Mesodermal cell (in vitro differentiated cells): ENCODE measurements around the gene EXOC3L1.

Source experiments
- H3K27ac ChIP-seq: 2 replicates; pipeline ENCODE4 v1.7.0; 2013; ENCODE audit warnings: mild to moderate bottlenecking, low read depth, low read length, moderate library complexity; ENCODE audit not compliant: severe bottlenecking
- H3K36me3 ChIP-seq: 2 replicates; pipeline ENCODE4 v1.7.1; 2013; ENCODE audit warnings: mild to moderate bottlenecking, low read length, moderate library complexity; ENCODE audit not compliant: control insufficient read depth, insufficient read depth
- H3K4me1 ChIP-seq: one replicate; pipeline ENCODE4 v1.7.1; 2013; ENCODE audit warnings: mild to moderate bottlenecking, low read length; ENCODE audit not compliant: insufficient read depth, control insufficient read depth, poor library complexity, severe bottlenecking
- H3K4me3 ChIP-seq: 2 replicates; pipeline ENCODE4 v1.7.0; 2013; ENCODE audit warnings: low read length, control low read depth, mild to moderate bottlenecking; ENCODE audit not compliant: insufficient read depth, poor library complexity, severe bottlenecking; ENCODE audit errors: extremely low read depth
- H3K9me3 ChIP-seq: 2 replicates; pipeline ENCODE4 v1.7.1; 2013; ENCODE audit warnings: mild to moderate bottlenecking, low read length, moderate library complexity; ENCODE audit not compliant: control insufficient read depth
- WGBS, 2 experiments: methylation state at CpG; one replicate each; pipeline ENCODE4 v1.1.5; 2013; ENCODE audit warnings: missing lambda C conversion rate in 2 of 2; ENCODE audit not compliant: insufficient coverage in 2 of 2; 5-methylcytosine and 5-hydroxymethylcytosine counted together

EXOC3L1 gene

DNA sequence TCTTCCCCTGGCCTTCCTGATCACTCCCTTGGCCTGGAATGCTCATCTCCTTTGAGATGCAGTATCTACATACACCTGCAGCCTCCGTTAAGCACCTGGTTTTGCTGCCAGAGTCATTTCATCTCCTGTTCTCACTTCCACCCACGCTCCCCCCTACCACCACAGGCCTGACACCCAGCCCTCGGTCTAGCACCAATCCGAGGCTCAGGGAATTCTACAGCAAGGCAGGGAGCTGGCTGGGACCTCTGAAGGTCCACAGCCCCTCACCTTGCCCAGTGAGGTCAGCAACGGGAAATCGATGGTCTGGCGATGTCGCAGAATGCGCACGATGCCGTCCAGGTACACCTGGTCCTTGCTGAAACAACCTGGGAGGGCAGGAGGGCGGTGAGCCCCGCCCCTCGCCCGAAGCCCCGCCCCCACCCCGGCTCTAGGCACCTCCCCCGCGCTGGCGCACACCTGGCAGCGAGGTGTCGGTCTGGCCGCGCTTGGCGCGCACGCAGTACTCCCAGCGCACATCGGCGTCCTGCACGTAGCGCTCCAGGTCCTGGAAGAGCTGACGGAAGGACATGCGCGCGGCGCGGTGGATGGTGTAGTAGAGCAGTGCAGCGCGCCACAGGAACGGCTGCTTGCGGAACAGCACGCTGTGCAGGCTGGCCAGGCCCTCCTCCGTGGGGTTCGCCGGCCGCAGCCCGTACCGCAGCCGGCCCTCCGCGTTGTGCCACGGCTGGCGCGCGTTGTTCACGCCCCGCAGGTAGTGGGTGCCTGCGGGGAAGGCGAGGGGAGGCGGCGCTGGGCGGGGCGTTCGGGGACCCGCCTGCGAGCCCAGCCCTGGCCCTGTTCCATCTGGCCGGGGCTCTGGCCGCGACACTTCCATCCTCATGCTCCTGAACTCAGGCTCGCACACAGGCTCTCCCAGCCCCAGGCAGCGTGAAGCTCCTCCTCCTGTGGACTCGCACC, 11.9 kb downstream of the EXOC3L1 start:
- Histone ChIP-seq H3K36me3 (peaks cover 31% of the 10 kb centered on the region), H3K9me3 (no peaks in the 10 kb centered on the region), H3K4me1 (peaks cover 10% of the 10 kb centered on the region), H3K4me3 (peak overlapping the region; percentile 18), H3K27ac (no peak overlapping the region)
- WGBS, 2 experiments: 7 to 14% methylated on average over 58 to 60 of the region's 73 CpGs

DNA sequence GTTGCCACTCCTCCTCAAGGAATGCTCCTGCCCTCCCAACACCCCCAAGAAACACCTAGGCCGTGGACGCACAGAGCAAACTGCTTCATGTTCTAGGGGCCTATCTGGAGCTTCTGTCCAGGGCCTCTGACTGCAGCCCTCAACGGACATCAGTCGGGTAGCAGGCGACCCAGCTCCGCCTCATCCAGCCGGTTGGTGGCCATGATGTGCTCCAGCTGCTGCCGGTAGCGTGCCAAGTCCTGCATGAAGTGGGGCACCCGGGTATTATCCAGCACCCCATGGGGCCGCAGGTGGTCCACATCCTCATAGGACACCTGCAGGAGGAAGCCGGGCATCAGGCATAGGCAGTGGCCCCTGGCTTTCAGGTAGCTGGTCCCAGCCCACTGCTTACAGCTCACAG, 13.3 kb downstream of the EXOC3L1 start:
- no peak overlapping the region for H3K4me3 ChIP-seq
- H3K9me3 ChIP-seq: no peaks in the 10 kb centered on the region
- H3K36me3 ChIP-seq: peaks cover 31% of the 10 kb centered on the region
- H3K27ac ChIP-seq: no peak overlapping the region
- H3K4me1 ChIP-seq: peaks cover 10% of the 10 kb centered on the region
- 95 to 96% methylated on average over 12 of the region's 12 CpGs for WGBS, 2 experiments

DNA sequence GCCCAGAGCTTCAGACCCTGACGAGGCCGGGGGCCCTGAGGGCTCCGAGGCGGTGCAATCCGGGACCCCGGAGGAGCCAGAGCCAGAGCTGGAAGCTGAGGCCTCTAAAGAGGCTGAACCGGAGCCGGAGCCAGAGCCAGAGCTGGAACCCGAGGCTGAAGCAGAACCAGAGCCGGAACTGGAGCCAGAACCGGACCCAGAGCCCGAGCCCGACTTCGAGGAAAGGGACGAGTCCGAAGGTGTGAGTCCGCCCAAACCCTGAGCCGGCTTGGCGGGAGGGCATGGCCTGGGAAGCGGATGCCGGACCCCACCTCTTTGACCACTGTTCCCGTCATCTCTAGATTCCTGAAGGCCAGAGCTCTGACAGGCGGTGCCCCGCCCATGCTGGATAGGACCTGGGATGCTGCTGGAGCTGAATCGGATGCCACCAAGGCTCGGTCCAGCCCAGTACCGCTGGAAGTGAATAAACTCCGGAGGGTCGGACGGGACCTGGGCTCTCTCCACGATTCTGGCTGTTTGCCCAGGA, 15.2 kb downstream of the EXOC3L1 start:
- H3K9me3 ChIP-seq: no peaks in the 10 kb centered on the region
- H3K27ac ChIP-seq: no peak overlapping the region
- 76 to 79% methylated on average over 22 to 31 of the region's 31 CpGs for WGBS, 2 experiments
- H3K4me3 ChIP-seq: peak overlapping the region; percentile 29
- peaks cover 18% of the 10 kb centered on the region for H3K36me3 ChIP-seq
- H3K4me1 ChIP-seq: peaks cover 17% of the 10 kb centered on the region

DNA sequence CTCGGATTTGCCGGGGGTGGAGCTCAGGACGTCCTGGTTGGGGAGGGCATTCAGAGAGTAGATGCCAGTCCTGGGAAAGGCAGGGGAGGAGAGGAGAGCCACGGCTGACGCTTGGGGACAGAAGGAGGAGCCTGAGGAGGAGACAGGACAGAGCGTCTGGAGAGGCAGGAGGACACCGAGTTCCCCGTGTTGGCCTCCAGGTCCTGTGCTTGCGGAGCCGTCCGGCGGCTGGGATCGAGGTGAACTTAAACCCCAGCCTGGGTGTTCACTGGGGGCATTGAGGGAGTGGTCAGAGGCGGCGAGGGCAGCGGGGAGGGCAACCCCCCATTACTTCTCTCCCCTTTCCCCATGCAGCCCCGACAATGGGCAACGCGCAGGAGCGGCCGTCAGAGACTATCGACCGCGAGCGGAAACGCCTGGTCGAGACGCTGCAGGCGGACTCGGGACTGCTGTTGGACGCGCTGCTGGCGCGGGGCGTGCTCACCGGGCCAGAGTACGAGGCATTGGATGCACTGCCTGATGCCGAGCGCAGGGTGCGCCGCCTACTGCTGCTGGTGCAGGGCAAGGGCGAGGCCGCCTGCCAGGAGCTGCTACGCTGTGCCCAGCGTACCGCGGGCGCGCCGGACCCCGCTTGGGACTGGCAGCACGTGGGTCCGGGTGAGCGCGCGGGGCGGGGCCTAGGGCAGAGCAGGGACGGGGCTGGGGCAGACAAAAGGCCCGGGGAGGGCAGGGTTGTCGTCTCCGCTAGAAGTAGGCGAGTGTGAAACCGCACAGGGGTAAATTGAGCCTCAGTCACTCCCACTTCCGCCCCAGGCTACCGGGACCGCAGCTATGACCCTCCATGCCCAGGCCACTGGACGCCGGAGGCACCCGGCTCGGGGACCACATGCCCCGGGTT, 15.9 kb downstream of the EXOC3L1 start:
- H3K4me1 ChIP-seq: peaks cover 20% of the 10 kb centered on the region
- no peak overlapping the region for H3K27ac ChIP-seq
- H3K4me3 ChIP-seq: peak overlapping the region; percentile 29
- H3K36me3 ChIP-seq: peaks cover 12% of the 10 kb centered on the region
- H3K9me3 ChIP-seq: no peaks in the 10 kb centered on the region
- 3 to 4% methylated on average over 59 to 61 of the region's 71 CpGs for WGBS, 2 experiments

DNA sequence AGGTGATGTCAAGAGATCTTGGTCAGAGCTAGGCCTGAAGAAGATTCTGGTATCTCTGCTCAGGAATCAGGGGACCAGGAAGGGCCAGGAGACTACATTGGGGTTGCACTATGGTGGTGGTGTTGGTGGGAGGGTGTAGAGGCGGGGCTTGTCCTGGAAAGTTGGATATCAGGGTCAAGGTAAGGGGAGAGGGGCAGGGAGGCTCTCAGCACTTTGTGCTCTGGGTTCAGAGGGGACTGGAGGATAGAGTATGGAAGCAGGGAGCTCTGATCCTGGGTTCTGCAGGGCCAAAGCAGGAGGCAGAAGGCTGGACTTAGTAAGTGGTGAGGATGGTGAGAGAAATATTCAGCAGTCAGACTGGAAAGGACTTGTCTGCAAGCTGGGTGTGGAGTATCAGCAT, 16.6 kb downstream of the EXOC3L1 start:
- Histone ChIP-seq H3K36me3 (peaks cover 12% of the 10 kb centered on the region), H3K4me3 (peak overlapping the region; percentile 29), H3K9me3 (no peaks in the 10 kb centered on the region), H3K27ac (no peak overlapping the region), H3K4me1 (peaks cover 20% of the 10 kb centered on the region)
- 60 to 89% methylated on average over 1 of the region's 1 CpG for WGBS, 2 experiments

DNA sequence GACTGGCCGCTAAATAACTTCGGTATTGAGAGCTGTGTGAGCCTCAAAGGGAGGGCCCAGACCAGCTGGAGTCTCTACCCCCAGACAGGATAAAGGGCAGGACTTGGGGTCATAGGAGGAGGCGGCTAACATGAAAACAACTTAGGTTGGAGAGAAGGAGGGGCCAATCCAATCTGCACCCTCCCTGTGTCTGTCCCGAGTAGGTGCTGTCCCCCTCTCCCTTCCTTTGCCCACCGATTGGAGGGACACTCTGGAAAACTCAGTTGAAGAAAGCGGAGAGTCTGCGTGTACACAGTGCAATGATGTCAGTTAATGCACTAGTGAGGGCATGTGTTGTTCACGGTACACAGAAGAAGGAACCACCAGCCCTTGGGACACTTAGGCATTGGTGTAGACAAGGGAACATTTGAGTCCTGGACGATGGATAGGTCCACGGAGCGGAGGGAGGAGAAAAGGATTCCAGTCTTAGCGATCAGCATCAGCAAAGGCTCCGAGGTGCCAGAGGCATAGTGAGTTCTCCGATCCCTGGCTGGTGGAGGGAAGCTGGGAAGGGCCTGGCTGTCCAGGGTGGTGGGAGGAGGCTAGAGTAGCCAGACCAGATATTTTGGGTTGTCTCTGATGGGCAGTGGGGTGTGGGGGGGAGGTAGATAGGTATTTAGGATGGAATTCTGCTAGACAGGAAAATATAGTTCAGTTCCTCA, 18.8 kb downstream of the EXOC3L1 start:
- 48 to 51% methylated on average over 12 to 14 of the region's 14 CpGs for WGBS, 2 experiments
- H3K27ac ChIP-seq: peak overlapping the region; percentile 84

DNA sequence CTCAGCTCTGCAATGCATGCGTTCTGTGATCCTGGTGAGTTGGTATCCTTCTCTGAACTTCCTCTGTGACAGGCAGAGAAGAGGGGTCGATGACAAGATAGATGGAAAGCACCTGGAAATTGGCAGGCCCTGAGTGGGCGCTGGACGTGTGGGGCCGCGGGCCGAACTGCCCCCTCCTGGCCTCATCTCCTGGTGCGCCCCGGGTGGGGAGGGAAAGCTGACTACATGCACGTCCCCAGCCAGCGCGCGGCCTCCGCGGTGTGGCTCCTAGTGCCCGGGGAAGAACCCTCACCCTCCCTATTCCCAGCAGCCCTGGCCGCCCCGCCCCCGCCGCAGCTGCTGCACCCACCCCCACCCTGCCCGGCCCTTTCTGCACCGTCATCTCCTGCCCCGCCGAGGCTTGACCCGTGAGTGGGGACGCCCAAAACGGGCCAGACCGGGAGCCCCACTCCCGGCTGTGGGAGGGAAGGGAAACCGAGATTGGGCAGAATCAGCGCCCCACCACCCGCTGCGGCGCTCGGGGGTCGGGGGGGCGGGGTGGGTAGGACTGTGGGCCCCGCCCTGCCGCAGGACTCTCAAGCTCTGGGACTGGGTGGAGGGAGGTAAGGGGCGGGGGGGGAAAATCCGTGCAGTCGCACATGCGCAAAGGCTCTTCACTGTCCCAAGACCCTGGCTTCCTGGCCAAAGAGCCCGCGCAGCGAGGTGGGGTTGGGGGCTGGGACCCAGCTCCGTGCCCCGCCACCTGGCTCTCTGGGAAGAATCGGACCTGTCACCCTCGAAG, 19.6 kb downstream of the EXOC3L1 start, which contains the start of gene NOL3:
Gene NOL3, plus strand, starts transcription at position 371 of the 781 bp plus-strand sequence.
- peak within 1 kb of the TSS; percentile 84 for H3K27ac ChIP-seq
- H3K4me1 ChIP-seq: peaks cover 23% of the 10 kb centered on the region

More for the DNA sequence above, 18.8 kb downstream of the EXOC3L1 start:
- H3K4me1 ChIP-seq: peaks cover 20% of the 10 kb centered on the region
- H3K4me3 ChIP-seq: peak overlapping the region; percentile 41
- no peaks in the 10 kb centered on the region for H3K9me3 ChIP-seq
- H3K36me3 ChIP-seq: peaks cover 8% of the 10 kb centered on the region

DNA sequence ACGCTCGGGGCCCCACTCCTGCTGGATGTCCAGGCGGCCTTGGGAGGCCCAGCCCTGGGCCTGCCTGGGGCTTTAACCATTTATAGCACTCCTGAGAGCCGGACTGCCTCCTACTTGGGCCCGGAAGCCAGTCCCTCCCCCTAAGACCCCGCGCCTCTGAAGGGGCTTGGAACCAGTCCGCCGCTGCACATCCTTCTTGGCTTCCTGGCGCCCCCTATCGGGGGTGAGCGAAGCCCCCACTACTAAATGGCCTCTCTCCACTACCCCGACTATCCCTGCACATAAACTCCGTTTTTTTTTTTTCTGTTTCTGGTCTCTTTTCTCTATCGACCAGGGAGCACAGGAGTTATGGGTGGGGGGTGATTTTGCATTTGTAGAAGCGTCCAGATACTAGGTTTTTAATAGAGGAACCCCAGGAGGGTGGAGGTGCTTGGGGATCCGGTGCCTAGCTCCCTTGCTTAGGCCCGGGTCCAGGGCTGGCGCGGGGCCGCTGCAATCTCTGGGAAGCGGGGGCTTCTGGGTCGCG, 20.2 kb downstream of the EXOC3L1 start:
- peak overlapping the region; percentile 41 for H3K4me3 ChIP-seq
- WGBS, 2 experiments: 4 to 7% methylated on average over 19 of the region's 24 CpGs
- no peaks in the 10 kb centered on the region for H3K9me3 ChIP-seq
- H3K36me3 ChIP-seq: no peaks in the 10 kb centered on the region
- peak overlapping the region; percentile 20 for H3K27ac ChIP-seq
- peaks cover 22% of the 10 kb centered on the region for H3K4me1 ChIP-seq

More for the DNA sequence above, 19.6 kb downstream of the EXOC3L1 start, which contains the start of gene NOL3:
- Histone ChIP-seq H3K36me3 (peaks cover 5% of the 10 kb centered on the region), H3K9me3 (no peaks in the 10 kb centered on the region), H3K4me3 (peak within 1 kb of the TSS; percentile 41)
- 0% methylated on average over 20 to 23 of the region's 50 CpGs for WGBS, 2 experiments

DNA sequence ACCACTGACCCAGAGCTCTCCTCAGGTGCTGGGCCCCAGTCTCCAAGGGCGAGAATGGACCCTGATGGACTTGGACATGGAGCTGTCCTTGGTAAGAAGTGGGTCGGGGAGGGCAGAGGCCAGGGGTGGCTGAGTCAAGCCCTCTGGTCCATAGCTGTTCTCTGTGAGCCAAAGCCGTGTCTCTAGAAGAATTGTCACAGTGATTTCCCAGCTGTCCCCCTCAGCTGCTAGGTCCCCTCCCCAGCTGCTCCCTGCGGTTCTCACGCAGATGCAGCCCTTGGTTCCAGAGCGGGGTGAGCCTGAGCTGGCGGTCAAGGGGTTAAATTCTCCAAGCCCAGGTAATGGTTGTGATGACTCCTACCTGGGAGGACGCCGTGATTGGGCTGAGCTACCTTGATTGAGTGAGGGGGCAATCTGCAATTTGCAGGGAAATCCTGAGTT, 20.9 kb downstream of the EXOC3L1 start:
- Histone ChIP-seq H3K9me3 (no peaks in the 10 kb centered on the region), H3K27ac (no peak overlapping the region), H3K4me3 (no peak overlapping the region), H3K4me1 (peaks cover 22% of the 10 kb centered on the region), H3K36me3 (no peaks in the 10 kb centered on the region)
- WGBS, 2 experiments: 36 to 37% methylated on average over 9 of the region's 9 CpGs
